GM03348 (cell line): ENCODE results near the gene SURF1.
"Not testable (repeated sequence)": the region's sequence is repeated elsewhere in the genome, so short reads cannot be mapped to it uniquely, and the experiment has no call there.

Source experiments
- DNase-seq: peaks from one replicate; pipeline ENCODE4 v3.0.0; 2012; ENCODE audit warnings: low spot score

SURF1 gene, protein sequence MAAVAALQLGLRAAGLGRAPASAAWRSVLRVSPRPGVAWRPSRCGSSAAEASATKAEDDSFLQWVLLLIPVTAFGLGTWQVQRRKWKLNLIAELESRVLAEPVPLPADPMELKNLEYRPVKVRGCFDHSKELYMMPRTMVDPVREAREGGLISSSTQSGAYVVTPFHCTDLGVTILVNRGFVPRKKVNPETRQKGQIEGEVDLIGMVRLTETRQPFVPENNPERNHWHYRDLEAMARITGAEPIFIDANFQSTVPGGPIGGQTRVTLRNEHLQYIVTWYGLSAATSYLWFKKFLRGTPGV

DNA sequence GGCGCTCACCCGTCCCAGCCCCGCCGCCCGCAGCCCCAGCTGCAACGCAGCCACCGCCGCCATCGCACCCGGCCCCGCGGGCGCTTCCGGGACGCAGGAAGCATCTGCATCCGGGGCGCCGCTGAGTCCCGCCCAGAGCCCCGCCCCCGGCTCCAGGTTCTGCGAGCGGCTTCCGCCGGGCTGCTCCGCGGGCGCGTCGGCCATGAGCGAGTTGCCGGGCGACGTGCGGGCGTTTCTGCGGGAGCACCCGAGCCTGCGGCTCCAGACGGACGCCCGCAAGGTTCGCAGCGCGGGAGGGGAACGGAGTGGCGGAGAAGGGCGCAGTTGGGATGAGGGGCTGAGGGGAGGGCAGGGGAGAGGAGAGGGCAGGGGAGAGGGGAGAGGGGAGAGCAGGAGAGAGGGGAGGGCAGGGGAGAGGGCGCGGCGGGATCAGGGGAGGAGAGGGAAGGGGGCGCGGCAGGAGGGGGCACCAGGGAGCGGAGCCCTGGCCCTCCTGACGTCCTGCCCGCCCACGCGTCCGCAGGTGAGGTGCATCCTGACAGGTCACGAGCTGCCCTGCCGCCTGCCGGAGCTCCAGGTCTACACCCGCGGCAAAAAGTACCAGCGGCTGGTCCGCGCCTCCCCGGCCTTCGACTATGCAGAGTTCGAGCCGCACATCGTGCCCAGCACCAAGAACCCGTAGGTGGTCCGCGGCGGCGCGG, at the start of gene SURF1, which contains the start of gene SURF2:
Gene SURF1 (minus strand): TSS at position 97 of the 701 bp plus-strand sequence. CDS start 34 bp downstream, at position 63.
Gene SURF2 (plus strand): TSS at position 160 of the 701 bp plus-strand sequence. CDS start 43 bp downstream, at position 203.
- DNase-seq = peak; percentile 96

DNA sequence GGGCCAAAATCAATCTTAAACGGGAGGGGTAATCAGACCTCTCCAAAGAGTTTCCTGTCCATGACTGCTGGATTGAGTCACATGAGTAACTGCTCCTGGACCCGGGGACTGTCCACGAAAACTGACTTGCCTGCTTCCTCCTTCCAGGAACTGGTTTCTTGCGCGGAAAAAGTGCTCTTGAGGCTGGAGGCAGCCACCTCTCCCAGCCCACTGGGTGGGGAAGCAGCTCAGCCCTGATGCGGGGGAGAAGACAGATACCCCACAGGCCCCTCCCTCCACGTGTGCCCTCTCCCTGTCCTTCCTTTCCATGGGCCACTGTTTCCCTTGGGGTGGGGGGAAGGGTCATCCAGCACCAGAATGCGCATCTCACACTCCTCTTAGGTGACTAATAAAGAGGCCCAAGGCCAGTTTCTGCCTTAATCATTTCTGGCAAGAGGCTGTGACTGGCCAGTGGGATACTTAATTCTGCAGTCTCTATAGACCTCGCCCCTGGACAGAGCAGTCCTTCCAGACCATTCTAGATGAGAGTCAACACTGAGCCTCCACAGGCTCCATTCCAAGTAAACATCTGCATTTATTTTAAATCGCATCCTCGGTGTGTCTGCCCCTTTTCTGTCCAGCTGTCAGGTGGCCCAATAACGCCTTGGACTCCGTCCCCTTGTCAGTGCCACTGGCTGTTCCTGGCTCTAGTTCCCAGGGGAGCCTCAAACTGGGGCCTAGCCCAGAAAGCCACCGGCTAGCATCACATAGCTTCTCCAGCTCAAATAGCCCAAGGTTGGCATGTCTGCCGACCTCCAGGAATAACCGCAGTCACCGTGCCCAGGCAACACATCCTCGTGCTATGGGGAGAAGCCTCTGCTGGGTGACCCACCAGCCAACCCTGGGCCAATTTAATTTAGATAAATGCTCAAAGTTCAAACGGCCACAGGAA, 49.5 kb upstream of the SURF1 start:
- DNase-seq = peak; percentile 25

DNA sequence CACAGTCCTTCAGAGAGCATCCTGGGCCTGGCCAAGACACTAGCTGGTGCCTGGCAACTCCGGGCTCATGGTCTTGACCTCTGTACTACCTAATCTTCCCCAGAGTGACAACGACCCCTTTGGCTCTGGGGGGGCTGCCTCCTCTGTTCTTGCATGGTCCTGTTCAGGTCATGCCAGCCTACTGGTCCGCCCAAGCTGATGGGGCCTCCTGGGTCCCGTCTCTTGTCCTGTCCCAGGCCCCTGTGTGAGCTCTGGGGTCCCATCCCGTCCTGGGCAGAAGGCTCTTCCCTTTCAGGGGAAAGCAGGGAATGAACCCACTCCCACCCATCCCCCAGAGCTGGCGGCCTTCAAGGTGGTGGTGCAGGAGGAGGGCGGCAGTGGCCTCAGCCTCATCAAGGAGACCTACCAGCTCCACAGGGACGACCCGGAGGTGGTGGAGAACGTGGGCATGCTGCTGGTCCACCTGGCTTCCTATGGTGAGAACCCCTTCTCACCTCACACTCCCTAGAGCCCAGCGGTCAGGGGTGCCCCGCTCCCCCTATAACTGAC, 48.2 kb upstream of the SURF1 start:
- no peak for DNase-seq

DNA sequence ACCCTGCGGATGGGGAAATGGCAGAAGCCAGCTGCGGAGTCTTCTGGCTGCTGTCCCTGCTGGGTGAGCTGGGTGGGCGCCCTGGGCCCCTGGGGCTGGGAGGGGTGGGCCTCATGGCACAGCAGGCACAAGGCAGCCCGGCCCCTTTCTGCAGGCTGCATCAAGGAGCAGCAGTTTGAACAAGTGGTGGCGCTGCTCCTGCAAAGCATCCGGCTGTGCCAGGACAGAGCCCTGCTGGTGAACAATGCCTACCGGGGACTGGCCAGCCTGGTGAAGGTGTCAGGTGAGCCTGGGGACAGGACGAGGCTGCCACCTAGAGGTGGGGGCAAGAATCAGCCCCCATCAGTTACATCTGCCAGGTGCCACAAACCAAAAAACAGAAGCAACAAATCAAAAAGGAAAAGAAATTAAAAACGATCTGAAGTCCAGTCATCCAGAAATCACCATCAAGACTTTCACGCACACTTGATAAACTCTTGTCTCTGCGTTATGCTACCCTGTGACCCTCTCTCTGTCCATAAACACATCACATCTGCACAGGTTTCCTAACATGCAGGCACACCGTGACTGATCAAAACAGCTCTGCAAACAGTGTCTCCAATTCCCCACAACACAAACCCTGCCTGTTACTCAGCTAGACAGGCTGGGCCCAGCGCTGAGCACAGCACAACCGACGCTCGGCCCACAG, 47.6 kb upstream of the SURF1 start:
- peak; percentile 52 for DNase-seq

DNA sequence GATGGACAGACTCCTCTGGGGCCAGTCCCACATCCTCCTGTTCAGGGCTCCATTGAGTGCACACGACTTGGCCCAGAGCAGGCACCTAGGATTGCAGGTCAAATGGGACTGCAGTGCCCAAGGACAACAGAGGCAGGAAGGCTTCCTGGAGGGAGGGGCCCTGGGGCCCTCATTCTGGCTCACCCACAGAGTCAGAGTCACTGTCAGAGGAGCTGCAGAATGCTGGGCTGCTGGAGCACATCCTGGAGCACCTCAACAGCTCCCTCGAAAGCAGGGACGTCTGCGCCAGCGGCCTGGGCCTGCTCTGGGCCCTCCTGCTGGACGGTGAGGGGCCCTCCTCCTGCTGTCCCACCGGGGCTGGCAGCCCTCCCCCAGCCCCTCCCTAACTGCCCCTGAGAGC, 46.4 kb upstream of the SURF1 start:
- no peak for DNase-seq

DNA sequence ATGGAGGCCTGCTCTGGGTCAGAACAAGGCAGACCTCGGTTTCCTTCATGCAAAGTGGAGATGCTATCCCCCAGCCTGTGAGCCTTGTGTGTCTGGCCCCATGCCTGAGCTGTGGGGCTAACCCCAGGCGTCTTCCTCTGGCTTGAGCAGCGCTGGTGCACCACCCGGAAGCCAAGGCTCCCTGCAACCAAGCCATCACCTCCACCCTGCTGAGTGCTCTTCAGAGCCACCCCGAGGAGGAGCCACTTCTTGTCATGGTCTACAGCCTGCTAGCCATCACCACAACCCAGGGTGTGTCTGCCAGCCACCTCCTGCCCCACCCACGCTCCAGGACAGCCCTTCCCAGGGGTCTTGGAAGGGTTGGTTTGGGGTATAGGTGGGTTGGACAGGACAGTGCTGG, 45.3 kb upstream of the SURF1 start:
- DNase-seq = no peak

DNA sequence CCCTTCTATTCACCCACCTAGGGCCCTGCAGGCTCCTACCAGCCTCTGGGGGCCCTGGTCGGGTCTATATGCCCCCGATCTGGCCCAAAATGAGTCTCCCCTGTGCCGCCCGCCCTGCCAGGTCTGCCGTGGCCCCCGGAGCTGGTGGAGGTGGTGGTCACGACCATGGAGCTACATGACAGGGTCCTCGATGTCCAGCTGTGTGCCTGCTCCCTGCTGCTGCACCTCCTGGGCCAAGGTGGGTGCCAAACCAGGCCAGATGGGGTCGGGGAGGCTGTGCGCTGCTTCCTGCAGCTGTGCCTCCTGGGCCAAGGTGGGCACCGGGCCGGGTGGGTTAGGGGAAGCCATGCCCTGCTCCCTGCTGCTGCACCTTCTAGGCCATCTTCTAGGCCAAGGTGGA, 44.0 kb upstream of the SURF1 start:
- no peak for DNase-seq

DNA sequence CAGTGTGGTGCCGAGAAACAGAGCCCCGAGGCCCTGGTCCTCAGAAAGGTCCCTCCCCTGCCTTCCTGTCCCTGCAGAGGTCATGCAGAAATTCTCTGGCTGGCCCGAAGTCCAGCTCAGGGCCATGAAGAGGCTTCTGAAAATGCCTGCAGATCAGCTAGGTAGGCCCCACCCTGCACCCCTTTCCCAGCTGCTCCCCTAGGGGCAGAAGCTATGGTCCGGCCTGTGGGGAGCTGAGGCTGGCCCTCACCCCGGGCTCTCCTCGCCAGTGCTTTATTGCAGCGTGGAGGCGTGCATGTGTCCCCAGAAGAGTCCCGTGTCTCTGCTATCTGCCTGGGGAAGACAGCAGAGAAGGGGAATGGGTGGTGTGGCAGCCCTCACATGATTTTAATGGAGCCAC, 41.6 kb upstream of the SURF1 start:
- DNase-seq = no peak

DNA sequence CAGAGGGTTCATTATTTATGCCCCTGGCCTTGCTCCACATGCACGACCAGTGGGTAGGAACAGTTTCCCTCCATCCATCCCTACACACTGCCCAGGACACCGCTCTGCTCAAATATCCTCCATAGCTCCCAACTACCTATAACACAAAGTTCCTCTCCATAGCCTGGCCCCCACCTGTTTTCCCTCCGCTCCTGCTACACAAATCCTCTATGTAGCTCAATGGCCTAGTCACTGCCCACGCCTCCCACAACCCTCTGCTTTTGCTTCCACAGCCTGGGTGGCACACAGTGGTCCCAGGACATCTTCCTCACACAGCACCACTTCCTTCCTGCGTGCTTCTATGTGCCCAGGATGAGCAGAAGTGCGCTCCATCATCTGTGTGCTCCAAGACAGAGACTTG, 41.1 kb upstream of the SURF1 start:
- DNase-seq = no peak

DNA sequence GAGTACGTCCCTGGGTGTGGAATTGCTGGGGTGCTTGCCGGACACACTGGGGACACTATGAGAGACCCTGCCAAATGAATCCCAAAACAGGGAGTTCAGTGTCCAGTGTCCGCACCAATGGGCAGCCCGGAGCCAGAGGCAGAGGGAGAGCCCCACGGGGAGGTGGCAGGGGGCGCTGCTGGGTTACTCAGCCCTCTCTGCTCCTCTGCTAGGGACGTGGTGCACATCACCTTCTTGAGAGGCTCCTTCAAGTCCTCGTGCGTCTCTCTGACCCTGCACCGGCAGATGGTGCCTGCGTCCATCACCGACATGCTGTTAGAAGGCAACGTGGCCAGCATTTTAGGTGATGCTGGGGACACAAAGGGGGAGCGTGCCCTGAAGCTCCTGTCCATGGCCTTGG, 40.7 kb upstream of the SURF1 start:
- DNase-seq = peak; percentile 51

DNA sequence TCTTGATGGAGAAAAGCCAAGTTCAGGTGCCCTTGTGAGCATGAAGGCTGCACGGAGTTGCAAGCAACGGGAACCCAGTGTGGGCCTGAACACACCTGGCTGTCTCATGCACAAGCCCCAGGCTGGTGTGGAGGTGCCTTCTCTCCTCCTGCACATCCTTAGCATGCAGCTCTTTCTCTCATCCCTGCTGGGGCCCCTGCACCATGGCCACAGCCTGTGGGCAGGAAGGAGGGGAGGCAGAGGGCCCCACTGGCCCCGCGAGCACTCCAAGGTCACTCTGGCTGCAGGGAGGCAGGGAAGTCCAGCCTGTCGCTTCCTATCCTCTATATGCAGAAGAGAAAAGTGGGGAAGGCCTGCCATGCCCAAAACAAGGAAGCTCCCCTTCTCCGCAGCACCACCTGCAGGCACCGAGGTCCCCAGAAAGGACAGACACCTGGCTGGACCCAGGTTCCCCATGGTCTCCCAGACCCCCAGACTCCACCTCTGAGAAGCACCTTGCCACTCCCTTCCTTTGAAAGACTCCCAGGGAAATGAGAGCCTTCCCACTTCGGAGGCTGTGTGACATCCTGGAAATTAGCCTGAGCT, 38.5 kb upstream of the SURF1 start:
- no peak for DNase-seq

DNA sequence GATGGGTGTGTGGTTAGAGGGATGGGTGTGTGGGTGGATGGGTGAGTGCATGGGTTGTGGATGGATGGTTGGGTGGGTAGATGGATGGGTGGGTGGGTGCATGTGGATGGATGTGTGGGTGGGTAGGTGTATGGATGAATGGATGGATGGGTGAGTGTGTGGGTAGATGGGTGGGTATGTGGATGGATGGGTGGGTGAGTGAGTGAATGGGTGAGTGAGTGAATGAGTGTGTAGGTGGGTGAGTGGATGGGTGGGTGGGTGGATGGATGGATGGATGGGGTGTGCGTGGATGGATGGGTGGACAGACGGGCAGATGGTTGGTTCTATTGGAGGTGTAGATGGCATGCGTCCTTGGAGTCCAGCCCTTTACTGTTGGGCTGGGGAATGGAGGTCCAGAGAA, 37.1 kb upstream of the SURF1 start:
- DNase-seq = no peak

DNA sequence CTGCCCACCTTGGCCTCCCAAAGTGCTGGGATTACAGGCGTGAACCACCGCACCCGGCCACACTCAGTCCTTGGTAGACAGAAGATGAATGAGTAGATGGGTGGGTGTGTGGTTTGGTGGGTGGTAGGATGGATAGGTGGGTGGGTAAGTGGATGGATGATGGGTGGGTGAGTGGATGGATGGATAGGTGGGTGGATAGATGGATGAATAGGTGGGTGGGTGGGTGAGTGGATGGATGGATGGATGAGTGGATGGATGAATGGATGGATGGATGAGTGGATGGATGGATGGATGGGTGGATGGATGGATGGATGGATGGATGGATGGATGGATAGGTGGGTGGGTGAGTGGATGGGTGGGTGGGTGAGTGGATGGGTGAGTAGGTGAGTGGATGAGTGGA, 36.0 kb upstream of the SURF1 start:
- DNase-seq = not testable (repeated sequence)

DNA sequence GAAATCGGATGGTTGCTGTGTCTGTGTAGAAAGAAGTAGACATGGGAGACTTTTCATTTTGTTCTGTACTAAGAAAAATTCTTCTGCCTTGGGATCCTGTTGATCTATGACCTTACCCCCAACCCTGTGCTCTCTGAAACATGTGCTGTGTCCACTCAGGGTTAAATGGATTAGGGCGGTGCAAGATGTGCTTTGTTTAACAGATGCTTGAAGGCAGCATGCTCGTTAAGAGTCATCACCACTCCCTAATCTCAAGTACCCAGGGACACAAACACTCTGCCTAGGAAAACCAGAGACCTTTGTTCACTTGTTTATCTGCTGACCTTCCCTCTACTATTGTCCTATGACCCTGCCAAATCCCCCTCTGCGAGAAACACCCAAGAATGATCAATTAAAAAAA, 35.2 kb upstream of the SURF1 start:
- DNase-seq = not testable (repeated sequence)

DNA sequence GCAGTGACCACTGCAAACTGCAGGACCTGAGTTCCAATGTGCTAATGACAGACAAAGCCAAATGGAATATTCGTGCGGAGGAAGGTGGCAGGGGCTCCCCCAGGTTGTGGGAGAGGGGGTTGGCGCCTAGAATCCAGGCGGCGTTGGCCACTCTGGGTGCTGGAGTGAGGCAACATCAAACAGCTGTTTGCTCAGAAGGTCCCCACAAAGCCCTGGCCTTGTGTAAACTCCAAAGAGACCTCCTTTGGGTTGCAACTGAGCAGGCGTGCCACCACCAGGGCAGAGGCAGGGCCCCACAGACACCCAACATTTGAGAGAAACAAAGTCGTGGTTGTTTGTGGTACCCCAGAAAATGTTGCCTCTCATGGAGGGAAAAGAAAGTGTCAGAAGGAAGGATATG, 34.4 kb upstream of the SURF1 start:
- no peak for DNase-seq

DNA sequence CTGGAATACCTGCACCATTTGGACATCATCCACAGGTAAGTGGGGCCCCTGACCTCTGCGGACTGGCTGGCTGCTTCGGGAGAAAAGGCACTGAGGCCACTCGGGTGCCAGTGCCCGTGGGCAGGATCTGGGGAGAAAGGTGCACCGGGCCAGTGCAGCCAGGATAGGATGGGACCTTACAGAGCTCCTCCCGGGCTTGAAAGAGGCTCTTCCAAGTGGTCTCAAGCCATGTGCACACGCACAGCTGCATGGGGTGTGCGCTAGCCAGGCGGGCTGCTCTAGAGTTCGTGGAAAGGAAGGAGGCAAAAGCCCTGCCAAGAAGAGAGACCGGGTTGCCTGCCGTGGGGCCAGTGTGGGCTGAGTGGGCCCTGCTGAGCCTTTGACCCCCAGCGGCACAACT, 33.3 kb upstream of the SURF1 start:
- DNase-seq = no peak

DNA sequence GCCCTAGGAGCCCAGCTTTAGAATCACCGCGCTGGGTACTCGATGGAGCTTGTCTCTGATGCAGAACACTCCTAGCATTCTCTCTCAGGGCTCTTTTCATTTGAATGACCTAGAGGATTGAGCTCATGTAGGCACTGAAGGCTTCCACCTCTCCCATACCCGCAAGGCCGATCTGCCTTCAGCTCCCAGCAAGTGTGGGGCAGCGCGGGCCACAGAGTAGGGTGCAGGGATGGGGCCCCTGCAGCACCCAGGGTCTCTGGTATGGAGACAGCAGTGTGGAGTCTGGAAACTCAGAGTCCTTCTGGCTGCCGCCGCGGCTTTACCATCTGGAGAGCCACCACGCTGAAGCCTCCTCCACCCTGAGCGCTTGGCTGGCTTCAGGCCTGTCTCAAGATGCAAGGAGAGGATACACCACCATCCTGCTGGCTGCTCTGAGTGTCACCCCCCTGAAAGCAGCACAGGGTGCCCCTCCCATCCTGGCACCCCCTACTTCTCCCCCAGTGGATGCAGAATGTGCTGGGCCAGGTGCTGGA, 32.8 kb upstream of the SURF1 start:
- no peak for DNase-seq

DNA sequence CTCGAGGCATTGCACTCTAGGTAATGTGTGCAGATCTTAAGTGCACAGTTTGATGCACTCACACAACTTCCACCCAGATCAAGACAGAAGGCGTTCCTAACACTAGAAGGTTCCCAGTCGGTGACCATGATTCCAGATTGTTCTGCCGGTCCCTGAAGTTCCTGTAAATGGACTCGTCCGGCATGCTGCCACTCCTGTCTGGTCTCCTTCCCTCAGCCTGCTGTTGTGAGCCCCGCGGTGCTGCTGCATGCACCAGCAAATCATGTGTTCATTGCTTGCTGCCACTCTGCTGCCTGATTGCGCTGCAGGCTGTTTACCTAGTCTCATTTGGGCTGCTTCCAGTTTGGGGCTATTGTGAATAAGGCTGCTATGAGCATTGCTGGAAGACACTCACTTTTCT, 31.4 kb upstream of the SURF1 start:
- no peak for DNase-seq

DNA sequence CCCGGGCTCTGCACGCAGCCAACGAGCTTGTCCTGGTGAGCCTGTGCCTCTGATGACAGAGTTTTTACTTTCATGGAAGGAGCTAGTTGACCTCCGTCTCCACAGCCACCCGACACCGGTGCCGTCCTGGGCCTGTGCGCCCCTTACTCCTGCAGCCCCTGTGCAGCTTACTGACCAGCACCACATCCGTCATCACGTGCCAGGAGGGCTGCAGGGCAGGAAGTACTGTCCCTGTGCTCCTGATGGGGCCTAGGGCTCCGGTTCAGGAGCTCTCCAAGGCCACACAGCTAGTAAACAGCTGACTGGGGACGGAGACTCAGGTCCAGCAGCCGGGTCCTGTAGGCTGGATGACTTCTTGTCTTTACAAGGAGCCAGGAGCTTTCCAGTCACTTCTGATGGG, 30.1 kb upstream of the SURF1 start:
- DNase-seq = no peak

DNA sequence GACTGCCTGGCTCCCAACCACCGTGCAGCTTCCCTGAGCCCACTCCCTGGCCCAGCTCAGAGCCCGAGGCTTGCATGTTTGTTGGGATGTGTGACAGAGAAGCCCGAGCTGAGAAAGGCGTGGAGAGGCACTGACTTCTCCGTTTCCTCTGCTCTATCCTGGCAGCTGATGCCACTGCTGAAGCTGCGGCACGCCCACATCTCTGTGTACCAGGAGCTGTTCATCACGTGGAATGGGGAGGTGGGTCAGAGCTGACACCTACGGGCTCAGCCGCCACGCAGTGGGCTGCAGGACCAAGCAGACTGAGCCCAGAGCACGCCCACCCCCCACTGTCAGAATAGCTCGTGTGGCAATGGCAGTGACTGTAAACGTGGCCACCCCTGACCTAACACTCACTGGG, 29.2 kb upstream of the SURF1 start:
- DNase-seq = no peak

DNA sequence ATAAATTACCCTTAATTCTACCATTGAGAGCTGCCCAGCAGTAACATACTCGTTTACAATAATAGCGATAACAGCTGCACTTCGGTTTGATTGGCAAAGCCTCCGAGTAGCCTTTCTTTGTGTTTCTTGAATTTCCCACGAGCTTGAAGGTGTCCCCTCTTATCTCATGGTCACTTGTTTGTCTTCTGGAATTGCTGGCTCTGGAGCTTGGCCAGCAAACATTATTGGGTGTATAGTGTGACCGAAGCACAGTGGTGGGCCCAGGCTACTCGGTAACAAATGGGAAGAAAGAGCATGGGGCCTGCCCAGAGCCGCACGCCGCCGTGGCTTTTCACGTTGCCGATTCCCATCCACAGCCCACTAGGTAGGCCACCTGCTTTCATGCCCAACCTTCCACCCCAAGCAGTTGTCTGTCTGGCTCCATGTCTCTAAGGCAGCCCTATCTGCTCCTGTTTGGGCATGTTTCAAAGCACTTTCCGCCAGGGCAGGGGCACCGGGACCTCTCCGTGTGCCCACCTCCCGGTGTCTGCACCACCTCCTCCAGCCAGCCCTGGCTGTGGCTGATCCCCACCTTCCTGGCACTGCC, 28.5 kb upstream of the SURF1 start:
- no peak for DNase-seq
